Measurements from ENCODE around the gene HMCN2.

- TF ChIP-seq CTCF (conservative IDR thresholded peaks at IDR 0.05; ENCODE audit: low read length) (no peak), EZH2phosphoT487 (IDR thresholded peaks at IDR 0.05; ENCODE audit: borderline replicate concordance, low read depth, low read length) (no peak)
Observed at GRCh38 chr9:130429831-130430230, 164.3 kb downstream of the HMCN2 start.

All from OCI-LY7 (cell line).